Measurements from ENCODE around the gene KCTD1.

- TF ChIP-seq CTCF (IDR thresholded peaks at IDR 0.05; ENCODE audit: low read depth, low read length): no peak
- TF ChIP-seq EZH2phosphoT487 (IDR thresholded peaks at IDR 0.05; ENCODE audit: low read depth): no peak
Measured at GRCh38 chr18:26418225-26418624, 130.1 kb downstream of the KCTD1 start.
